GM19351 (cell line): ENCODE measurements around the gene COBLL1.

Source experiments
- ATAC-seq: cut with Tn5 transposase; IDR thresholded peaks from one replicate; pipeline ENCODE4 v1.9.1; 2021; ENCODE audit warnings: mild to moderate bottlenecking, moderate library complexity; ENCODE audit not compliant: unreplicated experiment

The COBLL1 gene

GRCh38 chr2:164792316-164793170 lies 49.1 kb downstream of the COBLL1 start:
- ATAC-seq, result no peak

GRCh38 chr2:164789968-164790367 lies 51.7 kb downstream of the COBLL1 start:
- ATAC-seq, result no peak

GRCh38 chr2:164786787-164787186 lies 54.8 kb downstream of the COBLL1 start:
- ATAC-seq, result no peak

- ATAC-seq, result no peak
These were observed 56.2 kb downstream of the COBLL1 start for GRCh38 chr2:164785457-164785856.

- ATAC-seq, result no peak
These were observed 57.2 kb downstream of the COBLL1 start for GRCh38 chr2:164784376-164784775.

- no peak for ATAC-seq
These were observed 59.3 kb downstream of the COBLL1 start for GRCh38 chr2:164782323-164782722.

GRCh38 chr2:164781394-164781793 lies 60.2 kb downstream of the COBLL1 start:
- no peak for ATAC-seq

- ATAC-seq, result no peak
These were observed 60.9 kb downstream of the COBLL1 start for GRCh38 chr2:164780611-164781178.

- no peak for ATAC-seq
These were observed 62.1 kb downstream of the COBLL1 start for GRCh38 chr2:164779383-164780057.

GRCh38 chr2:164778723-164779122 lies 62.9 kb downstream of the COBLL1 start:
- no peak for ATAC-seq

GRCh38 chr2:164777847-164778461 lies 63.7 kb downstream of the COBLL1 start:
- ATAC-seq, result no peak

- ATAC-seq, result no peak
These were observed 68.0 kb downstream of the COBLL1 start for GRCh38 chr2:164773635-164774034.

GRCh38 chr2:164773091-164773490 lies 68.5 kb downstream of the COBLL1 start:
- ATAC-seq, result no peak

- no peak for ATAC-seq
These were observed 69.7 kb downstream of the COBLL1 start for GRCh38 chr2:164771897-164772296.

GRCh38 chr2:164770421-164770916 lies 71.2 kb downstream of the COBLL1 start:
- no peak for ATAC-seq

GRCh38 chr2:164766954-164767320 lies 74.7 kb downstream of the COBLL1 start:
- ATAC-seq, result no peak

GRCh38 chr2:164766216-164766953 lies 75.2 kb downstream of the COBLL1 start:
- no peak for ATAC-seq

GRCh38 chr2:164764996-164765395 lies 76.6 kb downstream of the COBLL1 start:
- no peak for ATAC-seq

GRCh38 chr2:164764474-164764873 lies 77.1 kb downstream of the COBLL1 start:
- no peak for ATAC-seq

- no peak for ATAC-seq
These were observed 78.2 kb downstream of the COBLL1 start for GRCh38 chr2:164763431-164763830.
